PC-3 (cell line): Measurements from ENCODE around the gene DHRS2. TPM values are rescaled to one million over a fixed set of nuclear protein-coding genes. Genes with fewer than 3 reads are reported as not detected.

Experiments used
- ATAC-seq: fragments of 200-7000 bp; cut with Tn5 transposase; 2 replicates; pipeline ENCODE4 v1.9.1; 2020; ENCODE audit warnings: mild to moderate bottlenecking, moderate library complexity
- BruUV-seq: library from RNA; stranded (reverse); fragments of 400-500 nt; replicated peaks from 2 replicates; lab custom pipeline; 2021; lab: Mats Ljungman, UMichigan
- CTCF ChIA-PET: fragments of 300-600 bp; sonication (Branson Sonifier 250); formaldehyde crosslinking; loops from one replicate; lab custom pipeline; 2022; ENCODE audit warnings: antibody characterized with exemption; lab: Charles Lee
- POLR2A ChIA-PET: fragments of 300-600 bp; sonication (Branson Sonifier 250); formaldehyde crosslinking; loops from one replicate; lab custom pipeline; 2022; ENCODE audit warnings: antibody characterized with exemption; ENCODE audit not compliant: unreplicated experiment; lab: Charles Lee
- DNase-seq: peaks from one replicate; pipeline ENCODE4 v3.0.0-alpha.2; 2015
- H2AFZ ChIP-seq: fragments of 300-600 bp; sonication (generic); 2 replicates; pipeline ENCODE4 v1.6.0; 2016; ENCODE audit warnings: antibody characterized with exemption, low read length
- H3F3A ChIP-seq: fragments of 300-600 bp; sonication (generic); one replicate; pipeline ENCODE4 v1.6.0; 2017; ENCODE audit warnings: antibody characterized with exemption, low read length, control low read depth, mild to moderate bottlenecking; ENCODE audit not compliant: unreplicated experiment
- H3K27ac ChIP-seq: fragments of 300-600 bp; sonication (generic); 2 replicates; pipeline ENCODE4 v1.5.1; 2016; ENCODE audit warnings: mild to moderate bottlenecking, low read length
- H3K27me3 ChIP-seq: fragments of 300-600 bp; sonication (generic); 2 replicates; pipeline ENCODE4 v1.6.1; 2016; ENCODE audit warnings: low read length, mixed read lengths
- H3K36me3 ChIP-seq: fragments of 300-600 bp; sonication (generic); 2 replicates; pipeline ENCODE4 v1.6.1; 2016; ENCODE audit warnings: low read depth, mixed run types, low read length, mixed read lengths
- H3K4me1 ChIP-seq: fragments of 300-600 bp; sonication (generic); 2 replicates; pipeline ENCODE4 v1.5.1; 2016; ENCODE audit warnings: low read length; ENCODE audit not compliant: insufficient read depth
- H3K4me2 ChIP-seq: fragments of 300-600 bp; sonication (generic); 2 replicates; pipeline ENCODE4 v1.6.0; 2016; ENCODE audit warnings: low read length
- H3K4me3 ChIP-seq: fragments of 300-600 bp; sonication (generic); 2 replicates; pipeline ENCODE4 v1.5.1; 2016; ENCODE audit warnings: mild to moderate bottlenecking, low read length, mixed read lengths
- H3K79me2 ChIP-seq: fragments of 300-600 bp; sonication (generic); 2 replicates; pipeline ENCODE4 v1.6.1; 2017; ENCODE audit warnings: low read length, mixed read lengths
- H3K9ac ChIP-seq: fragments of 300-600 bp; sonication (generic); 2 replicates; pipeline ENCODE4 v1.6.0; 2016; ENCODE audit warnings: mild to moderate bottlenecking, low read length
- H3K9me2 ChIP-seq: fragments of 300-600 bp; sonication (generic); replicated peaks from 2 replicates; pipeline ENCODE4 v1.6.1; 2016; ENCODE audit warnings: mixed run types, low read length, mixed read lengths
- H3K9me3 ChIP-seq: fragments of 300-600 bp; sonication (generic); 2 replicates; pipeline ENCODE4 v1.6.1; 2016; ENCODE audit warnings: low read length, mixed read lengths
- H4K20me1 ChIP-seq: fragments of 300-600 bp; sonication (generic); 2 replicates; pipeline ENCODE4 v1.6.1; 2016; ENCODE audit warnings: low read length, mixed read lengths
- EZH2 ChIP-seq: fragments of 300-600 bp; sonication (generic); IDR thresholded peaks from one replicate; pipeline ENCODE4 v1.6.1; 2017; ENCODE audit warnings: antibody characterized with exemption, mild to moderate bottlenecking, low read length; ENCODE audit not compliant: unreplicated experiment
- EZH2phosphoT487 ChIP-seq: fragments of 300-600 bp; sonication (generic); IDR thresholded peaks from 2 replicates; pipeline ENCODE4 v1.6.1; 2018; ENCODE audit warnings: mild to moderate bottlenecking, antibody characterized with exemption, low read length, borderline replicate concordance
- intact Hi-C: fragments of 100-400 bp; cut with micrococcal nuclease; formaldehyde crosslinking; loops from 2 replicates; pipeline ENCODE4 v1.9.0; 2023
- total RNA-seq: library from RNA; depleted of rRNA; stranded (reverse); fragments of >200 nt; gene quantifications from 2 replicates; pipeline ENCODE4 v1.2.3, GENCODE V29; 2014
- TF ChIP-seq, protein P1 (sequence below): fragments of 300-600 bp; sonication (generic); conservative IDR thresholded peaks from 2 replicates; pipeline ENCODE4 v1.5.1; 2017; ENCODE audit warnings: antibody characterized with exemption, low read depth, mild to moderate bottlenecking, low read length

DHRS2 gene
- total RNA-seq, 1 experiment from 2014 or later = 40.9 TPM

DNA sequence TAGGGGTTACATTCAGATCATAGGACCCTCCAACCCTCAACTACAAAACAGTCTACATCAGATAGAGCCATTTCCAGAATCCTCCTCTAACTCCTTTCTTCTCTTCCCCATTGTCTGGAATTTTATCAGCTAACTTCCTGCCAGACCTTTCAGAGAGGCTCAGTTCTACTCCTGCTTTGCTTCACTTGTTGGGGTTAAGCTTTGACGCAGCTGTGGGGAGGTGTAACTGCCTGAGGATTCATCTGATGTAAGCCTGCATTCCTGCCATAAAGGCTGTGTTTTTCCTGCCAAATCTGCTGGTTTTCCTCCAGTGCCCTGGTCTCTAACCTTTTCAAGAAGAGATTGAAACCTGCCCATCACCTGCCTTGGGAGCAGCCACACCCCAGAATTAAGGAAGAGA, 16.9 kb downstream of the DHRS2 start:
- H2AFZ ChIP-seq = no peak overlapping the region
- ATAC-seq (no peak), DNase-seq (no peak)
- peaks cover 45% of the 10 kb centered on the region for H3K27me3 ChIP-seq
- H3K4me1 ChIP-seq = no peaks in the 10 kb centered on the region
- H3K9me3 ChIP-seq = no peaks in the 10 kb centered on the region
- no peaks in the 10 kb centered on the region for H3K79me2 ChIP-seq
- H3K27ac ChIP-seq = no peak overlapping the region
- H3K36me3 ChIP-seq = no peaks in the 10 kb centered on the region
- BruUV-seq = no TSS peak
- H3F3A ChIP-seq = no peaks in the 10 kb centered on the region
- CTCF ChIA-PET = no interaction called here
- H3K9me2 ChIP-seq = no peaks in the 10 kb centered on the region
- H3K4me3 ChIP-seq = no peak overlapping the region
- TF ChIP-seq EZH2 (no peak), EZH2phosphoT487 (no peak)
- TF ChIP-seq, protein P1, sequence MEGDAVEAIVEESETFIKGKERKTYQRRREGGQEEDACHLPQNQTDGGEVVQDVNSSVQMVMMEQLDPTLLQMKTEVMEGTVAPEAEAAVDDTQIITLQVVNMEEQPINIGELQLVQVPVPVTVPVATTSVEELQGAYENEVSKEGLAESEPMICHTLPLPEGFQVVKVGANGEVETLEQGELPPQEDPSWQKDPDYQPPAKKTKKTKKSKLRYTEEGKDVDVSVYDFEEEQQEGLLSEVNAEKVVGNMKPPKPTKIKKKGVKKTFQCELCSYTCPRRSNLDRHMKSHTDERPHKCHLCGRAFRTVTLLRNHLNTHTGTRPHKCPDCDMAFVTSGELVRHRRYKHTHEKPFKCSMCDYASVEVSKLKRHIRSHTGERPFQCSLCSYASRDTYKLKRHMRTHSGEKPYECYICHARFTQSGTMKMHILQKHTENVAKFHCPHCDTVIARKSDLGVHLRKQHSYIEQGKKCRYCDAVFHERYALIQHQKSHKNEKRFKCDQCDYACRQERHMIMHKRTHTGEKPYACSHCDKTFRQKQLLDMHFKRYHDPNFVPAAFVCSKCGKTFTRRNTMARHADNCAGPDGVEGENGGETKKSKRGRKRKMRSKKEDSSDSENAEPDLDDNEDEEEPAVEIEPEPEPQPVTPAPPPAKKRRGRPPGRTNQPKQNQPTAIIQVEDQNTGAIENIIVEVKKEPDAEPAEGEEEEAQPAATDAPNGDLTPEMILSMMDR = no peak
- POLR2A ChIA-PET = no interaction called here
- no peaks in the 10 kb centered on the region for H4K20me1 ChIP-seq
- intact Hi-C loops = no loop called here
- no peak overlapping the region for H3K4me2 ChIP-seq
- no peak overlapping the region for H3K9ac ChIP-seq

DNA sequence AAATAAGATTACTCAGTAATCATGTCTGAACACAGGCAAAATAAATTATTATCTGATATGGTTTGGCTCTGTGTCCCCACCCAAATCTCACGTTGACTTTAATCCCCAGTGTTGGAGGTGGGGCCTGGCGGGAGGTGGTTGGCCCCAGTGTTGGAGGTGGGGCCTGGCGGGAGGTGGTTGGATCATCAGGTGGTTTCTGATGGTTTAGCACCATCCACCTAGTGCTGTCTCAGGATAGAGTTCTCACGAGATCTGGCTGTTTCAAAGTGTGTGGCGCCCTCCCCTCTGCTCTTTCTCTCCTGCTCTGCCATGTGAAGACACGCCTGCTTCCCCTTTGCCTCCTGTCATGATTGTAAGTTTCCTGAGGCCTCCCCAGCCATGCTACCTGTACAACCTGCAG, 18.1 kb downstream of the DHRS2 start:
- ChIA-PET POLR2A (no interaction called here), CTCF (no interaction called here)
- Histone ChIP-seq H3F3A (no peaks in the 10 kb centered on the region), H3K79me2 (no peaks in the 10 kb centered on the region), H3K4me2 (no peak overlapping the region), H3K9me2 (no peaks in the 10 kb centered on the region), H3K36me3 (no peaks in the 10 kb centered on the region), H3K9me3 (no peaks in the 10 kb centered on the region), H3K27ac (no peak overlapping the region), H3K9ac (no peak overlapping the region), H3K4me3 (no peak overlapping the region), H3K4me1 (no peaks in the 10 kb centered on the region), H3K27me3 (peaks cover 57% of the 10 kb centered on the region), H4K20me1 (no peaks in the 10 kb centered on the region), H2AFZ (no peak overlapping the region)
- BruUV-seq = no TSS peak
- intact Hi-C loops = no loop called here
- TF ChIP-seq EZH2phosphoT487 (no peak), EZH2 (no peak)
- TF ChIP-seq, protein P1 = no peak
- DNase-seq (no peak), ATAC-seq (no peak)

DNA sequence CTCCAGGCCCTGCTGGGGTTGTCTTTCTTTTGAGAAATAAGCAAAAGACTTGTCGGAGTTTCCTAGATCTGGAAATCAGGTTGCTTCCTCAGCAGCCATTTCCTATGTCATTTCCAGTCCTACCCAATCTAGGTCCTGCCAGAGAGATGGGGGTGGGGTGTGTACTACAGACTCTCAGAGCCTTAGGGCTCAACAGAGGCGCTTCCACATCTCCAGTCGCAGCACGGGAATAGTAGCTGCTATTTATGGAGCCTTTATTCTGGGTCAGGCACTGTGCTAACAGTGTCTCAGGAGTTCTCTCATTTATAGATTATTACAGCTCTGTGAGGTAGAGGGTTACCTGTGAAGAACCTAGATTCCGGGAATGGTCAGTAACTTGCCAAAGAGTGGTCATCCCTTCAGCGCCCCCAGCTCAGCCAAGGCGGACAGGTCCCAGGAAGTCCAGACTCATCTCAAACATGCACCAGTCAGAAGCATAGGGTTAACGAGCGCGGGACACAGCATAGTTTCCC, 21.9 kb downstream of the DHRS2 start:
- no TSS peak for BruUV-seq
- no peak overlapping the region for H2AFZ ChIP-seq
- TF ChIP-seq EZH2 (no peak), EZH2phosphoT487 (no peak)
- TF ChIP-seq, protein P1 = no peak
- H3K27me3 ChIP-seq = peaks cover 71% of the 10 kb centered on the region
- H3K36me3 ChIP-seq = no peaks in the 10 kb centered on the region
- no peak overlapping the region for H3K4me3 ChIP-seq
- H3K27ac ChIP-seq = no peak overlapping the region
- ChIA-PET CTCF (no interaction called here), POLR2A (no interaction called here)
- H3K4me2 ChIP-seq = no peak overlapping the region
- H4K20me1 ChIP-seq = no peaks in the 10 kb centered on the region
- ATAC-seq (no peak), DNase-seq (no peak)
- no peaks in the 10 kb centered on the region for H3K79me2 ChIP-seq
- H3K9me2 ChIP-seq = no peaks in the 10 kb centered on the region
- H3K9me3 ChIP-seq = no peaks in the 10 kb centered on the region
- no peaks in the 10 kb centered on the region for H3K4me1 ChIP-seq
- H3F3A ChIP-seq = no peaks in the 10 kb centered on the region
- H3K9ac ChIP-seq = no peak overlapping the region
- intact Hi-C loops = no loop called here
